Measurements from ENCODE around the gene PTCHD1.

Gene PTCHD1

GRCh38 chrX:23332888-23333821 is 1.5 kb upstream of the PTCHD1 start:
- CTCF ChIA-PET = no interaction called here
- H3K4me1 Mint-ChIP-seq = peaks cover 8% of the 10 kb centered on the region
- no peak overlapping the region for H3K27ac Mint-ChIP-seq
- H3K36me3 Mint-ChIP-seq = no peaks in the 10 kb centered on the region
- H3K4me3 Mint-ChIP-seq = no peak overlapping the region
- no peaks in the 10 kb centered on the region for H3K9me3 Mint-ChIP-seq
- DNase-seq = no peak
- H3K27me3 Mint-ChIP-seq = peaks cover 57% of the 10 kb centered on the region

GRCh38 chrX:23333842-23334520 is 668 bp upstream of the PTCHD1 start:
- Mint-ChIP-seq H3K27ac (no peak overlapping the region), H3K4me1 (peaks cover 8% of the 10 kb centered on the region), H3K27me3 (peaks cover 57% of the 10 kb centered on the region), H3K9me3 (no peaks in the 10 kb centered on the region), H3K4me3 (no peak overlapping the region), H3K36me3 (no peaks in the 10 kb centered on the region)
- CTCF ChIA-PET = no interaction called here
- no peak for DNase-seq

- Mint-ChIP-seq H3K36me3 (no peaks in the 10 kb centered on the region), H3K9me3 (no peaks in the 10 kb centered on the region), H3K4me3 (no peak overlapping the region), H3K27ac (no peak overlapping the region), H3K27me3 (peaks cover 57% of the 10 kb centered on the region), H3K4me1 (peaks cover 8% of the 10 kb centered on the region)
- CTCF ChIA-PET = no interaction called here
- no peak for DNase-seq
Measured at GRCh38 chrX:23334521-23334847, 165 bp upstream of the PTCHD1 start.

- Mint-ChIP-seq H3K9me3 (no peaks in the 10 kb centered on the region), H3K27me3 (peaks cover 35% of the 10 kb centered on the region), H3K27ac (no peak overlapping the region), H3K36me3 (no peaks in the 10 kb centered on the region), H3K4me3 (no peak overlapping the region), H3K4me1 (peaks cover 3% of the 10 kb centered on the region)
- CTCF ChIA-PET = no interaction called here
- no peak for DNase-seq
Measured at GRCh38 chrX:23338334-23338733, 3.7 kb downstream of the PTCHD1 start.

- CTCF ChIA-PET = no interaction called here
- peaks cover 6% of the 10 kb centered on the region for H3K27me3 Mint-ChIP-seq
- no peak for DNase-seq
Measured at GRCh38 chrX:23341452-23341851, 6.8 kb downstream of the PTCHD1 start.

GRCh38 chrX:23344238-23344903 is 9.7 kb downstream of the PTCHD1 start:
- Mint-ChIP-seq H3K4me3 (no peak overlapping the region), H3K27ac (no peak overlapping the region), H3K36me3 (no peaks in the 10 kb centered on the region), H3K9me3 (no peaks in the 10 kb centered on the region), H3K4me1 (no peaks in the 10 kb centered on the region), H3K27me3 (no peaks in the 10 kb centered on the region)
- CTCF ChIA-PET = no interaction called here
- no peak for DNase-seq

More at GRCh38 chrX:23341452-23341851, 6.8 kb downstream of the PTCHD1 start:
- no peaks in the 10 kb centered on the region for H3K4me1 Mint-ChIP-seq
- no peaks in the 10 kb centered on the region for H3K9me3 Mint-ChIP-seq
- H3K27ac Mint-ChIP-seq = no peak overlapping the region
- no peaks in the 10 kb centered on the region for H3K36me3 Mint-ChIP-seq
- no peak overlapping the region for H3K4me3 Mint-ChIP-seq

- H3K27ac Mint-ChIP-seq = no peak overlapping the region
- H3K4me1 Mint-ChIP-seq = no peaks in the 10 kb centered on the region
- CTCF ChIA-PET = no interaction called here
- DNase-seq = no peak
- no peak overlapping the region for H3K4me3 Mint-ChIP-seq
- H3K27me3 Mint-ChIP-seq = no peaks in the 10 kb centered on the region
- H3K9me3 Mint-ChIP-seq = no peaks in the 10 kb centered on the region
- H3K36me3 Mint-ChIP-seq = no peaks in the 10 kb centered on the region
Measured at GRCh38 chrX:23344904-23345271, 10.2 kb downstream of the PTCHD1 start.

GRCh38 chrX:23356189-23356588 is 21.5 kb downstream of the PTCHD1 start:
- CTCF ChIA-PET = no interaction called here
- no peak overlapping the region for H3K27ac Mint-ChIP-seq
- no peaks in the 10 kb centered on the region for H3K4me1 Mint-ChIP-seq
- H3K4me3 Mint-ChIP-seq = no peak overlapping the region
- no peak for DNase-seq
- no peaks in the 10 kb centered on the region for H3K27me3 Mint-ChIP-seq
- no peaks in the 10 kb centered on the region for H3K36me3 Mint-ChIP-seq
- H3K9me3 Mint-ChIP-seq = no peaks in the 10 kb centered on the region

GRCh38 chrX:23364416-23364815 is 29.8 kb downstream of the PTCHD1 start:
- Mint-ChIP-seq H3K4me1 (no peaks in the 10 kb centered on the region), H3K9me3 (no peaks in the 10 kb centered on the region), H3K27ac (no peak overlapping the region), H3K27me3 (no peaks in the 10 kb centered on the region), H3K36me3 (no peaks in the 10 kb centered on the region), H3K4me3 (no peak overlapping the region)
- DNase-seq = no peak
- CTCF ChIA-PET = no interaction called here

- no peaks in the 10 kb centered on the region for H3K9me3 Mint-ChIP-seq
- CTCF ChIA-PET = no interaction called here
- no peak overlapping the region for H3K27ac Mint-ChIP-seq
- no peak overlapping the region for H3K4me3 Mint-ChIP-seq
- no peaks in the 10 kb centered on the region for H3K36me3 Mint-ChIP-seq
- no peaks in the 10 kb centered on the region for H3K27me3 Mint-ChIP-seq
- no peaks in the 10 kb centered on the region for H3K4me1 Mint-ChIP-seq
- DNase-seq = no peak
Measured at GRCh38 chrX:23365541-23365940, 30.9 kb downstream of the PTCHD1 start.

- Mint-ChIP-seq H3K4me1 (no peaks in the 10 kb centered on the region), H3K27ac (no peak overlapping the region), H3K36me3 (no peaks in the 10 kb centered on the region), H3K4me3 (no peak overlapping the region), H3K27me3 (no peaks in the 10 kb centered on the region), H3K9me3 (no peaks in the 10 kb centered on the region)
- CTCF ChIA-PET = no interaction called here
- DNase-seq = no peak
Measured at GRCh38 chrX:23366914-23367313, 32.3 kb downstream of the PTCHD1 start.

GRCh38 chrX:23369027-23369426 is 34.4 kb downstream of the PTCHD1 start:
- Mint-ChIP-seq H3K27ac (no peak overlapping the region), H3K4me1 (no peaks in the 10 kb centered on the region), H3K27me3 (no peaks in the 10 kb centered on the region), H3K4me3 (no peak overlapping the region), H3K36me3 (no peaks in the 10 kb centered on the region), H3K9me3 (no peaks in the 10 kb centered on the region)
- DNase-seq = no peak
- CTCF ChIA-PET = no interaction called here

- Mint-ChIP-seq H3K9me3 (no peaks in the 10 kb centered on the region), H3K4me3 (no peak overlapping the region), H3K36me3 (no peaks in the 10 kb centered on the region), H3K27ac (no peak overlapping the region), H3K4me1 (no peaks in the 10 kb centered on the region), H3K27me3 (no peaks in the 10 kb centered on the region)
- no peak for DNase-seq
- CTCF ChIA-PET = interaction anchor here (0.6 kb wide), 1 partner anchor 54 kb away, joined by 3 read pairs; no protein-coding TSS in a partner anchor
Measured at GRCh38 chrX:23372220-23372902, 37.7 kb downstream of the PTCHD1 start.

GRCh38 chrX:23373129-23373804 is 38.6 kb downstream of the PTCHD1 start:
- DNase-seq = no peak
- Mint-ChIP-seq H3K4me3 (no peak overlapping the region), H3K36me3 (no peaks in the 10 kb centered on the region), H3K27me3 (no peaks in the 10 kb centered on the region), H3K27ac (no peak overlapping the region), H3K9me3 (no peaks in the 10 kb centered on the region), H3K4me1 (no peaks in the 10 kb centered on the region)
- CTCF ChIA-PET = no interaction called here

All from activated naive CD4-positive, alpha-beta T cell treated with anti-CD3 and anti-CD28 coated beads, Interleukin-2, amount 10 ng/mL, durations not matched to agents 7 days and 5 days (primary cell).